NT2/D1 (cell line): ENCODE results near the gene PPP1R14B.

Experiments used
- DNase-seq: peaks from one replicate; pipeline ENCODE4 v3.0.0-alpha.2; 2011; ENCODE audit warnings: low read depth, low spot score
- H3K27me3 ChIP-seq: 2 replicates; pipeline ENCODE4 v1.6.0; 2011; ENCODE audit warnings: mild to moderate bottlenecking; ENCODE audit not compliant: insufficient read length, insufficient read depth
- H3K36me3 ChIP-seq: 2 replicates; pipeline ENCODE4 v1.6.1; 2011; ENCODE audit warnings: mild to moderate bottlenecking, low read length, mixed read lengths; ENCODE audit not compliant: insufficient read depth, insufficient read length
- H3K4me1 ChIP-seq: 2 replicates; pipeline ENCODE4 v1.5.1; 2011; ENCODE audit not compliant: insufficient read depth, insufficient read length
- H3K4me3 ChIP-seq: 2 replicates; pipeline ENCODE4 v1.5.1; 2011; ENCODE audit warnings: low read depth; ENCODE audit not compliant: insufficient read length
- H3K9ac ChIP-seq: 2 replicates; pipeline ENCODE4 v1.6.0; 2011; ENCODE audit warnings: low read depth; ENCODE audit not compliant: insufficient read length
- H3K9me3 ChIP-seq: 2 replicates; pipeline ENCODE4 v1.5.1; 2011; ENCODE audit warnings: mild to moderate bottlenecking, low read length; ENCODE audit not compliant: insufficient read depth
- SUZ12 ChIP-seq: IDR thresholded peaks from 2 replicates; pipeline ENCODE4 v1.6.1; 2011; ENCODE audit not compliant: insufficient read length, insufficient read depth; ENCODE audit errors: extremely low read depth
- YY1 ChIP-seq: IDR thresholded peaks from 2 replicates; pipeline ENCODE4 v1.6.1; 2011; ENCODE audit not compliant: insufficient read length, insufficient read depth
- ZNF274 ChIP-seq: IDR thresholded peaks from 2 replicates; pipeline ENCODE4 v1.6.1; 2011; ENCODE audit warnings: mild to moderate bottlenecking, low read depth, low read length

The PPP1R14B gene

GRCh38 chr11:64268025-64268892 is 21.5 kb upstream of the PPP1R14B start:
- Histone ChIP-seq H3K4me3 (peak overlapping the region; percentile 95), H3K36me3 (peaks cover 55% of the 10 kb centered on the region), H3K4me1 (peaks cover 23% of the 10 kb centered on the region), H3K9me3 (no peaks in the 10 kb centered on the region), H3K27me3 (no peaks in the 10 kb centered on the region), H3K9ac (peak overlapping the region; percentile 90)
- DNase-seq = no peak
- TF ChIP-seq YY1 = no peak
- TF ChIP-seq ZNF274 = no peak
- TF ChIP-seq SUZ12 = no peak

GRCh38 chr11:64267207-64267945 is 20.6 kb upstream of the PPP1R14B start:
- DNase-seq = no peak
- H3K4me3 ChIP-seq = no peak overlapping the region
- no peaks in the 10 kb centered on the region for H3K27me3 ChIP-seq
- no peaks in the 10 kb centered on the region for H3K9me3 ChIP-seq
- H3K36me3 ChIP-seq = peaks cover 55% of the 10 kb centered on the region
- H3K9ac ChIP-seq = no peak overlapping the region
- peaks cover 27% of the 10 kb centered on the region for H3K4me1 ChIP-seq
- no peak for TF ChIP-seq YY1
- TF ChIP-seq SUZ12 = no peak
- TF ChIP-seq ZNF274 = no peak

- Histone ChIP-seq H3K9me3 (no peaks in the 10 kb centered on the region), H3K4me1 (peaks cover 27% of the 10 kb centered on the region), H3K27me3 (no peaks in the 10 kb centered on the region), H3K4me3 (no peak overlapping the region), H3K36me3 (peaks cover 64% of the 10 kb centered on the region), H3K9ac (no peak overlapping the region)
- DNase-seq = no peak
- TF ChIP-seq SUZ12 = no peak
- no peak for TF ChIP-seq YY1
- no peak for TF ChIP-seq ZNF274
These were observed 19.6 kb upstream of the PPP1R14B start for GRCh38 chr11:64266339-64266738.

- H3K4me1 ChIP-seq = peaks cover 27% of the 10 kb centered on the region
- no peak overlapping the region for H3K9ac ChIP-seq
- peaks cover 68% of the 10 kb centered on the region for H3K36me3 ChIP-seq
These were observed 18.7 kb upstream of the PPP1R14B start for GRCh38 chr11:64265176-64266160.

GRCh38 chr11:64264371-64264852 is 17.7 kb upstream of the PPP1R14B start:
- Histone ChIP-seq H3K4me3 (no peak overlapping the region), H3K27me3 (no peaks in the 10 kb centered on the region), H3K9ac (peak overlapping the region; percentile 4), H3K9me3 (no peaks in the 10 kb centered on the region), H3K36me3 (peaks cover 79% of the 10 kb centered on the region), H3K4me1 (peaks cover 27% of the 10 kb centered on the region)
- DNase-seq = no peak
- TF ChIP-seq ZNF274 = no peak
- no peak for TF ChIP-seq SUZ12
- no peak for TF ChIP-seq YY1

More at GRCh38 chr11:64265176-64266160, 18.7 kb upstream of the PPP1R14B start:
- Histone ChIP-seq H3K27me3 (no peaks in the 10 kb centered on the region), H3K4me3 (no peak overlapping the region), H3K9me3 (no peaks in the 10 kb centered on the region)
- TF ChIP-seq YY1 (no peak), SUZ12 (no peak), ZNF274 (no peak)
- DNase-seq = no peak

- Histone ChIP-seq H3K36me3 (peaks cover 83% of the 10 kb centered on the region), H3K4me3 (no peak overlapping the region), H3K9ac (peak overlapping the region; percentile 61), H3K27me3 (no peaks in the 10 kb centered on the region), H3K4me1 (peaks cover 27% of the 10 kb centered on the region), H3K9me3 (no peaks in the 10 kb centered on the region)
- DNase-seq = no peak
- TF ChIP-seq ZNF274 (no peak), SUZ12 (no peak)
These were observed 17.2 kb upstream of the PPP1R14B start for GRCh38 chr11:64263947-64264317.
